Measurements from ENCODE around the gene FGF22.
"Not testable (repeated sequence)": the region's sequence is repeated elsewhere in the genome, so short reads cannot be mapped to it uniquely, and the experiment has no call there.

FGF22 gene

DNA sequence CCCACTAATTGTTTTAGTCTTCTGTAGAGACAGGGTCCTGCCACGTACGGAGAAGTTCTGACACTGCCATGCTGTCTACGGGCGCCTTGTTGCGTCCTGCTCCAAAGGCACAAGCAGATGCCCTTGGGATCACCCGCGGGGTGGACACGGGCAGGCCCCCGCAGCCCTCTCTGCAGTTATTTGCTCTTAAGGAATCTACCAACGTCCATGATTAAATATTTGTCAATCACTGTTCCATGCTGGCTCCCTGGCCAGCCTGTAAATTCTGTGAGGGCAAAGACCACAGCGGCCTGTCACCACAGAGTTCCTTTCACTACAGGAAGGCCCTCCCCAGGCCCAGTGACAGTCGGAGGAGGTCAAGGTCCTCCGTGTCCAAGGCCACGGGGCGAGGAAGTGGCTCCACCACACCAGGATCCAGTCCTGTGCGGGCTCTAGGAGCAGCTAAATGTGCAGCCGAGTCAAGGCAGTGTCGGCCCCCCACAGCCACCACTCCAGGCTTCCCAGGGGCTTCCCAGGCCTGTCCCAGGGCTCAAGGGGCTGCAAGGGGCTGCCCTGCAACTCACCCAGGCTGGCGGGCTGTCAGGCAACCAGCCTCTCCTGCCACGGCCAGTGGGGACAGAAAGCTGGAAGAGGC lies 21.2 kb downstream of the FGF22 start:
- no peak for DNase-seq (ENCODE audit: low read depth)

DNA sequence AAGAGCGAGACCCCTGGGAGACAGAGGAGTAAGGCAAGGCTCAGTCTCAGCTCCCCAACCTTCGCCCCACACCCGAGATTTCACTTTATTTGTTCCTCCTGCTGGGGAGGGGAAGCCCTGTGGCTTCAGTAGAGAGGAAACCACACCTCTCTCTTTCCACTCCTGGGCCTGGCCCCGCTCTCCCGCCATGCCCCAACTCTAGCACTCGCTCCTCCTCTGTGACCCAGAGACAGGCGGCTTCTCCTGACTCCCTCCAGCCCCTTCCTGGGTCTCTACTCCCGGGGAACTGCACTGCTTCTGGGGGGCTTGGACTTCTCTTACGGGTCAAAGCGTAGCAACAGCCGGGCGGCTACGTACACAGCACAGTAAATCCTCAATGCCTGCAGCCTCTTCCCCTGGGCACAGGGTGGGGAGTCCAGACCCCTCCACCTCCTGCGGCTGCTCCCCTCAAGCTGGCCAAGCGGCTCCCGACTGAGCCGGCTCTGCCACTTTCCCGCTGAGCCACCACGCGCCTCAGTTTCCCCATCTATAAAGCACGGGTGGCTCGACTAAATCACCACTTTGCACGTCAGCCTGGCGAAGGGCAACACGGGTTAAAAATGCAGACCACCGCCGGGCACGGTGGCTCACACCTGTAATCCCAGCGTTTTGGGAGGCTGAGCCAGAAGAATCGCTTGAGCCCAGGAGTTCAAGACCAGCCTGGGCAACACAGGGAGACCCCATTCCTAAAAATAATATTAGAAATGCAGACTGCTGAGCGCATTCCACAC lies 21.9 kb downstream of the FGF22 start:
- peak; percentile 45 for DNase-seq (ENCODE audit: low read depth)

DNA sequence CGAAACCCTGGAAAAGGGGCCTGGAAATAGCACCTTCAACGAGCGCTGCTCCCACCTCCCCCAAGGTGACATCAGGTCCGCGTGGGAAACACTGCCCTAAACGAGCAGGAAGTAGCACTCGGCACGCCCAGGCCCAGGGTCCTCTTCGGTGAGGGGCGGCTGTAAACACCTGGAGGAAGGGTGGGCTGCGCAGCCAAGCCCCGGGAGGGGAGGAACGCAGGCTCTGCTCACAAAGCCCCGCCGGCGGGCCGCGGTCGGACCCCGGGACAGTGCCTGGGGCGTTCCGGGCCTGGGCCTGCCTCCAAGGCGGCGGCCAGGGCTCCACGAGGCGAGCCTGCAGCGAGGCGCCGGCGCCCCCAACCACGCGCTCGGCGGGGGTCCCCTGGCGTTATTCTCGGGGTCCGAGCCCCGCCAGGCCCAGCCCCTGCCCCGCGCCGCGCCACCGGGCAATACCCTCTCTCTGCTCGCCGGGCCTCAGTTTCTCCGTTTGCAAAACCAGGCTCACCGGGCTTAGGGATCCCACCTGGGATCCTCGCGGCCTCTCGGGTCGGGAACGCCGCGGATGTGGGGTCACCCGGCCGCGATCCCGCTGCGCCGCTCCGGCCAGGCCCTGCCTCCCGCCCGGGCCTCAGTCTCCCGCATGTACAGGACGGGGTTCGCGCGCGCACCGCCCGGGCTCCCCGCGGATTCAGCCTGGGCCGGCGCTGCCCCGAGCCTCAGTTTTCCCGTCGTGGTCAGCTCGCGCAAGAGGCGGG lies 22.7 kb downstream of the FGF22 start:
- DNase-seq (ENCODE audit: low read depth): peak; percentile 75

DNA sequence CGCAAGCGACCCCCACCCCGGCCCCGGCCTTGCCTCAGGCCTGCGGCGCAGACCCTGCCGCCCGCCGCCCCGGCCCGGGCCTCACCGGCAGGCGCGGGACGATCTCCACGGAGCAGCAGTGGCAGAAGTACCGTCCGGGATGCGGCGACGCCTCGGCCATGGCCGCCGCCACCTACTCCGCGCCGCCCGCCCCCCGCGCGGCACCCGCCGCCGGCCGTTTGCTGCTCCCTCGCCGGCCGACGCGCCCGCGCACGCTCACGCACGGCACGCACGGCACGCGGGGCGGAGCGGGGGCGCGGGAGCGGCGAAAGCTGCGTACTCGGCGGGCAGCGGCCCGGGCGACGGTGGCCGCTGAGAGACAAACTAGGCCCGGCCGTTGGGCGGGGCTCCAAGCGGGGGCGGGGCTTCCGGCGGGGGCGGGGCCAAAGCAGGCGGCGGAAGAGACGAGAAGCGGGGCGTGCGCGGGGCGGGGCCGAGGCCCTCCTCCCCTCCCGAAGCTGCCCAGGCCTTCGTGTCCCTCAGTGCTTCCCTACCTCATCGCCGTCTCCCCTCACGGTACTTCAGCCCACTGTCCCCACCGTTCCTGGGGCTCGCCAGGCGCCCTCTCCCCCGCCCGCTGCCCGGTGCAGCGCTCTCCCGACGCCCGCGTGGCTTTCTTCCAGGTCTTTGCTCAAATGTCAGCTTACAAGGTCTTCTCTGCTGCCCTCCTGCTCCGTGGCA lies 23.4 kb downstream of the FGF22 start, which contains the start of gene RNF126:
Gene RNF126 (minus strand): TSS at position 253 of the 720 bp plus-strand sequence. CDS start 93 bp downstream, at position 160.
- peak; percentile 91 for DNase-seq (ENCODE audit: low read depth)

DNA sequence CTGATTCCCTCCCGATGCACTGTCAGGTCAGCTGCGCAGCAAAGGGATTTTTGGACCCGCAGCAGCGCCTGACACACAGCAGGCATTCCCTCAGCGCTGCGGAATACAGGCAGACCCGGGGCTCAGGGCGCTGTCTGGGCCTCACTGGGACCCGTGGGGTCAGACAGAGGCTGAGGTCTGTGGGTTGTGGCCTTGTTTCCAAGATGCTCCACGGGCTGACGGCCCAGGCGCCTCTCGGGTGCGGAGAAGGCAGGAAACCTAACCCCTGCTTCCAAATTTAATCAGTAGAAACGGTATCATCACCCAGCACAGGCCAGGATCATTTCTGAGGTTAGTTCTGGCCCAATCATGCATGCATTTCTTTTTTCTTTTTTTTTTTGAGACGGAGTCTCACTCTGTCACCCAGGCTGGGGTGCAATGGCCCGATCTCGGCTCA lies 24.0 kb downstream of the FGF22 start:
- no peak for DNase-seq (ENCODE audit: low read depth)

DNA sequence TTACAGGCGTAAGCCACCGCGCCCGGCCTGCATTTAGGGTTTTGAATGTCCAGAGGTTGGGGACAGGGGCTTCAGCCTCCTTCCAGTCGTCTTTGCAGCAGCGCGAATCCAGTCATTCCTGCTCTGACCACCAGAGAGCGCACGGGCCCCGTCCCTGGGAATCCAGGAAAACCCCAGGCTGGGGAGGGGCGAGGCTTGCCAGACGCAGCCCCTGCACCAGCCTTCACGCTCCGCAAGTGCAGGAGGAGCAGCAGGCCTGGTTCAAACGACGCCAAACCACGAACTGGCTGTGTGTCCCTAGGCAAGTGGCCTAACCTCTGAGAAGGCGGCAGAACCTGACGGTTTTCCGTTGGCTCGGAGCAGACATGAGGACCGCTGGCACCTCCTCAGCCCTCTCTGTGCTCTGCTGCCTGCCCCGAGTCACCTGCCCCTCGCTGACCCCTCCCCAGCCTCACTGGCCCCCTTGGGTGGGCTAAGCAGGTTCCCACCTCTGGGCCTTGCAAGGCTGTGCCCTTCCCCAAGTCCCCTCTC lies 25.3 kb downstream of the FGF22 start:
- DNase-seq (ENCODE audit: low read depth): peak; percentile 76

DNA sequence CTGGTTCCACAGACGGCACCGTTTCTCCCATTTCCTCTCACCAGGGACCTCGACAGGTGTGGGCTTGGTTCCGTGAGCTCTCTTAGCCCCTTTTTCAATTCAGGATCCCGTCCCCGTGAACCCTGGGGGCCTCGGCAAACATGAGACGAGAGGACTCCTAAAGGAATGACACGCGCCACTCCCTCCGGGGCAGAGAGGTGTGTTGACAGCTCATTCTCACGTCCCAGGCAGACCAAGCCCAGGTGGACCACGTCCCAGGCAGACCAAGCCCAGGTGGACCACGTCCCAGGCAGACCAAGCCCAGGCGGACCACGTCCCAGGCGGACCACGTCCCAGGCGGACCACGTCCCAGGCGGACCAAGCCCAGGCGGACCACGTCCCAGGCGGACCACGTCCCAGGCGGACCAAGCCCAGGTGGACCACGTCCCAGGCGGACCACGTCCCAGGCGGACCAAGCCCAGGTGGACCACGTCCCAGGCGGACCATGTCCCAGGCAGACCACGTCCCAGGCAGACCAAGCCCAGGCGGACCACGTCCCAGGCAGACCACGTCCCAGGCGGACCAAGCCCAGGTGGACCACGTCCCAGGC lies 27.4 kb downstream of the FGF22 start:
- DNase-seq (ENCODE audit: low read depth): not testable (repeated sequence)

DNA sequence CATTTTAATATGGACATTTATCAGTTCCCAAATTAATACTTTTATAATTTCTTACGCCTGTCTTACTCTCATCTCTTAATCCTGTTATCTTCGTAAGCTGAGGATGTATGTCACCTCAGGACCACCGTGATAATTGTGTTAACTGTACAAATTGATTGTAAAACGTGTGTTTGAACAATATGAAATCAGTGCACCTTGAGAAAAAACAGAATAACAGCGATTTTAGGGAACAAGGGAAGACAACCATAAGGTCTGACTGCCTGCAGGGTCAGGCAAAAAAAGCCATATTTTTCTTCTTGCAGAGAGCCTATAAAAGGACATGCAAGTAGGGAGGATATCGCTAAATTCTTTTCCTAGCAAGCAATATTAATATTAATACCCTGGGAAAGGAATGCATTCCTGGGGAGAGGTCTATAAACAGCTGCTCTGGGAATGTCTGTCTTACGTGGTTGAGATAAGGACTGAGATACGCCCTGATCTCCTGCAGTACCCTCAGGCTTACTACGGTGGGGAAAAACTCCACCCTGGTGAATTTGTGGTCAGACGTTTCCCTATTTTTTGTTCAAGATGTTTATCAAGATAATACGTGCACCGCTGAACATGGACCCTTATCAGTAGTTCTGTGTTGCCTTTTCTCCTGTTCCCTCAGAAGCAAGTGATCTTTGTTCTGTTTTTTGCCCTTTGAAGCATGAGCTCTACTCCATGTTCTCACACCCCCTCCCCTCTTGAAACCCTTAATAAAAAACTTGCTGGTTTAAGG lies 29.2 kb downstream of the FGF22 start:
- DNase-seq (ENCODE audit: low read depth): not testable (repeated sequence)

DNA sequence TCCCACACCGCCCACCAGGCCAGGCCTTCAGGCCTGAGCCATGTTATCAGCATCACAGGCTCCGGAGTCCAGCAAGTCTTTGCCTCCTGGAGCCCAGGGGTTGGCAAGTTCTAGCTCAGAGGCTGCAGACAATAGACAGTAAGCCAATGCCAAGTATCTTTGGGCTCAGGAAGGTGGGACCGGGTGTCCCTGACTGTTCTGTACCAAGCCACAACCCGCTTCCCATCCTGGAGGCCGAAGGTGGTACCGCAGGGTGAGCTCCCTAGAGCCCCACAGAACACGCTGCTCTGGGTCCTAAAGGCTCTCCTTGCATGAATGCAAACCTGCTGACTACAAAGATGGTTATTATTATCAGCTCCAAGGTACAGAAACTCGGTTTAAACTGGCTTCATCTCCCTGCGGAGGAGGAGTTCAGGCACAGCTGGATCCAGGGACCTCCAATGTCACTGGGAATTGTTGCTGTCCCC lies 31.0 kb downstream of the FGF22 start:
- DNase-seq (ENCODE audit: low read depth): no peak

DNA sequence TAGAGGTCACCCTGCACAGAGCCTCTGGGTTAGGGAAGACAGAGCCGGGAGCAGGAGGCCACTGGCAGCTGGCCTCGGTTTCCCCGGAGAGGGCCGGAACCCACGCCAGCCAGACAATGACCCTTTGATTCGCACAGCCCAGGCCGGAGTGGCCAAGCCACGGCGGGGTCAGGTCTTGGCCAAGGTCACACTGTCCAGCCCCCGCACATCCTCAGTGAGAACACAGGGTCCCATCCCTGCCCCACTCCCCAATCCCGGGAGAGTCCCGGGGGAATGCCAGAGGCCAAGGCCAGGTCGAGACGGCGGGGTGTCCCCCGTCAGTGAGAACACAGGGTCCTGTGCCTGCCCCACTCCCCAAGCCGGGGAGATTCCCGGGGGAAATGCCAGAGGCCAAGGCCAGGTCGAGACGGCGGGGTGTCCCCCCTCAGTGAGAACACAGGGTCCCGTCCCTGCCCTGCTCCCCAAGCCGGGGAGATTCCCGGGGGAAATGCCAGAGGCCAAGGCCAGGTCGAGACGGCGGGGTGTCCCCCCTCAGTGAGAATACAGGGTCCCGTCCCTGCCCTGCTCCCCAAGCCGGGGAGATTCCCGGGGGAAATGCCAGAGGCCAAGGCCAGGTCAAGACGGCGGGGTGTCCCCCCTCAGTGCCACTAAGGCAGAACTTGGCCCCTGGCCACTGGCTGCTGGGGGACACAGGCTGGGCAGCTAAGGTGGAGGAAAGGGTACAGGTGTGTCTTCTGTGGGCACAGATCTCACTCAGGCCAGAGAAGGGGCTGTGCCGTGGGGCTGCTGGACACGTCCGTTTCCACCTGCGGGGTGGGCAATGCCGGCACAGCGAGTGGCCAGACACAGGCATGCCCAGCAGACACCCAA lies 34.8 kb downstream of the FGF22 start:
- no peak for DNase-seq (ENCODE audit: low read depth)

DNA sequence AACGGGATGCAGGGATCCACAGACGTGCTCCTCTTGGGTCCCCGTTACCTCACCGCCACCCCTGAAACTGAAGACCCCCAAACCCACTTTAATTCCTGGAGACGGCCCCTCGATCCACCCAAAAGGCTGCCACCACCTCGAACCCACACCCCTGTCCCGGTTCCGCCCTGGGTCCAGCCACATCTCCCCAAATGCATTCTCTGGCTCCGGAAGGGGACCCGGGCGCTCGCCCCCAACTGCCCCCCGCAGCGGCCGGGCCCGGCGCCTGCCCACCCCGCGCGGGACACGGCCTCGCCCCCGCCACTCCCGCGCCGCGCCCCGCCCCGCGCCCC lies 36.3 kb downstream of the FGF22 start:
- DNase-seq (ENCODE audit: low read depth): no peak

DNA sequence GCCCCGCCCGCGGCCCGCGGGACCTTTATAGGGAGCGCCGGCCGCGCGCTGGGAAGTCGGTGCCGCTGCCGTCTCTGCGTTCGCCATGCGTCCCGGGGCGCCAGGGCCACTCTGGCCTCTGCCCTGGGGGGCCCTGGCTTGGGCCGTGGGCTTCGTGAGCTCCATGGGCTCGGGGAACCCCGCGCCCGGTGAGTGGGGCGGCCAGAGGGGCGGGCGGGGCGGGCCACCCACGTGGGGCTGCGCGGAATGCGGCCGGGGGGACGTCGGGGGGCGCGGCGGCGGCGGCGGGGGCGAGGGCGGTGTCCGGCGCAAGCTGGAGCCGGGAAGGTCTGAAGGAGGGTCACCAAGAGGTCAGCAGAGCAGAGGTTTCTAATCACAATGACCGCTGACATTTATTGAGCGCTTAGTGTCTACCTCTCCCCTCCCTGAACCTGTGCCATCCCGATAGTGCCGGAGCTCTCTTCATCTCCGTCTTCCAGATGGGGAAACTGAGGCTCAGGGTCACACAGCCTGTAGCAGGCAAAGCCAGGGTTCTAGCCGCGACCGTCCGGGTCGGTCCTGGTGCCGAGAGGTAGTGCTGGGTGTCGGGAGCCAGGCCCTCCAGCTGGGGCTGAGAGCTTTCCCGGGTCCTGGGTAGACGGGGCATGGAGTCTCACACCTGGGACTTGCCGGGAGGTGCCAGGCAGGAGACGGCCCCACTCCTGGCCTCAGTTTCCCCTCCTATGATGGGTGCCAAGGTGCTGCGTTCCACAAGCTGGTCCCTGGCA lies 36.8 kb downstream of the FGF22 start, which contains the start of gene FSTL3:
Gene FSTL3 (plus strand): TSS at position 54 of the 767 bp plus-strand sequence. CDS start 32 bp downstream, at position 86.
- DNase-seq (ENCODE audit: low read depth): no peak

DNA sequence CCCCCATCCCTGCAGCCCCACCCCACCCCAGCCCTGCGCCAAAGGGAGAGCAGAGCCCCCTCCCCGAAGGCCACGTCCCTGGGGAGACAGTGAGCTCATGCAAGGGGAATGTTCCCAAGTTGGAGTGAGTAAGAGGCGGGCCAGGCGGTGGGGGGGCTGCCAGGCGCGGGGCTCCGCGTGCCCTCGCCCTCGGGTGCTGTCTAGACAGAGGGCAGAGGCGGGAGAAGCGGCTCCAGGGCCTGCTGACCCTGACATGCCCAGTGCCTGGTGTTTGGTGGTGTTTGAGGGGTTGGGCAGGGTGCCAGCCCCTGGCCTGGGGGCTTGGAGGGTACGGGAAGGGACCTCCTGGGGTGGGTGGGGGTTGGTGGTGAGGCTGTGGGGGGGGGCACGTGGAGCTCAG lies 37.5 kb downstream of the FGF22 start:
- DNase-seq (ENCODE audit: low read depth): no peak

DNA sequence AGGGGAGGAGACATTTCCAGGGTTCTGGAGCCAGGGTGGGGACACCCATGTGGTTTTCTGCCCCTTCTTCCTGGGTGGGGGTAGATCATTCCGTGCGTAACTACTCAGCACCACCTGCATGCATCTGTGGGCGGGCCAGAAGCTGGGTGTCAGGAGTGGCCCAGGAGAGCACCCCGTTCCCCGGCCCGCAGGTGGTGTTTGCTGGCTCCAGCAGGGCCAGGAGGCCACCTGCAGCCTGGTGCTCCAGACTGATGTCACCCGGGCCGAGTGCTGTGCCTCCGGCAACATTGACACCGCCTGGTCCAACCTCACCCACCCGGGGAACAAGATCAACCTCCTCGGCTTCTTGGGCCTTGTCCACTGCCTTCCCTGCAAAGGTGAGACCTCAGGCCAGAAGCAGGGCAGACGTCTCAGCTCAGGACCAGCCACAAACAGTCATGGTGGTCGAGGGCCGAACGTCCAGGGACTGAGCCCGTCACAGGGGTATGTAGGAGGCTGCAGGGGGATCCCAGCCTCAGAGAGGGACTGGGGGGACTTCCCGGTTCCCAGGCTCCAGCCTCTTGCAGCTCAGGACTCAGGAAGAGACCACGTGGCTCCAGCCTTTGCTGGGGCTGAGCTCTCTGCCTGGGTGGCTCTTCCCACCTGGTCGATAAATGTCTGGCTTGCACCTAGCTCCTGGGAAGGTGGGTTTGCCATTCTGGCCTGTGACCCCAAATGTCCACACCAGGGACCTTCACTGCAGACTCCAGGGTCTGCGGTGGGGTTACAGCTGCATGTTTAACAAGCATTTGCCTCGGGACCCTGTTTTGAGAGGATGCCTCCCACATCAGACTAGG lies 38.1 kb downstream of the FGF22 start:
- no peak for DNase-seq (ENCODE audit: low read depth)

DNA sequence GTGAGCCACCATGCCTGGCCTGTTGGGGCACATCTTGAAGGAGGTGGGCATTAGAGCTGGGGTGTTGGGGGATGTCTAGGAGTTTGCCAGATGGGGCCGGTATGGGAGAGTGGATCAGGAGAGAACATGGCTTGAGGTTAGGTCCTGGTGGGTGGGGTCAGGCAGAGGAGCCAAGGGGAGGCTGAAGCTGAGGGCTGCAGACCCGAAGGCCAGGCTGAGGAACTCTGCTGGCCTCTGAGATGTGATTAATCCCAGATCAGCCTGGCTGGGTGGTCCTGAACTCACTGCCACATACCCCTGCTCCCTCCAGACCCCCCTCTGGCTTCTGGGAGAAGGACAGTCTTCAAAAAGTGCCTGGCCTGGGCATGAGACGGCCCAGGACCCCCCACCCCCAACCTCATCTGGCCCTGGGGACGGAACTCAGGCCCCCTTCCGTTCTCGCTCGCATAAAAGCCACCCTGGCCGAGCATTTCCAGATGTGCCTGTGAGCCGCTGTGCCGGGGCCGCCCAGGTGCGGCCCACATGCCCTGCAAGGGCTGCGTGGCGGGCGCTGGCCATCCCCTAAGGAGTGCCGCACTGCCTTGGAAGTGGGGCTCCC lies 39.2 kb downstream of the FGF22 start:
- no peak for DNase-seq (ENCODE audit: low read depth)

DNA sequence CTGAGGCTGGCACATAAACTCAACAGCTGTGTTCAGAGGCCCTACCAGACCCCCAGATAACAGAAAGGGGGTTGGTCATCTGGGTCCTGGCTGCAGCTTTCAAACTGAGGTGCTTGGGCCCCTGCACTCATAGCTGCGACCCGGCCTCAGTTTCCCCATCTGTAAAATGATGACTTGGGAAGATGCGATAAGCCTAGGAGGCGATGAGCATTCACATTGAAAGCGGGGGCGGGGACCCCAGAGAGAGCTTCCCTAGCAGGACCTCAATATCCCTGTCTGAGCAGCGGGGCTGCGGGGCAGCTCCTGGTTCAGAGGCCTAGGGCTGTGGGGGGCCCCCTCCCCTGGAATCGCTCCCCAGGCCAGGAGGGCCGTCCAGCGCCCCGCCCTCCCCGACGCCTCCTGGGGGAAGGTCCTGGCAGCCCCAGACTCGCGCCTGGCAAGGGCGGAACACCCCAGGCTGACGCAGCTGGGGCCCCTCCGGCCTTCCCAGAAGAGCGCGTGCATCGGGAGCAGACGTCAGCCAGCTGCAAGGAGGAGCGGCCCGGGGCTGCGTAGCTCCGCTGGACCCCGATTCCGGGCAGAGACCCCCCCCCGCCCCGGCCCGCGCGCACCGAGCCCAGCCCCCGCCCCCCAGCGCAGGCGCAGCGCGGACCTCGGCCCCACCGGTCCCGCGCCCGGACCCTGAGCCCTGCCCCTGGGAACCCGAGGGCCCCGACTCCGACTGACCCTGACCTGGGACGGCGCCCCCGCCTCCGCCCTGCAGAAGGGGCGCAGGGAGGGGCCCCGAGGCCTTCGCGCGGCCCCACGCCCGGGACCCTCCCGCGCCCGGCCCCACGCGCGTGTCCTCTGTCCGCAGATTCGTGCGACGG lies 40.0 kb downstream of the FGF22 start:
- DNase-seq (ENCODE audit: low read depth): no peak
